GM23338 (cell line): Measurements from ENCODE around the gene FXYD5. TPM values are rescaled to one million over a fixed set of nuclear protein-coding genes. Genes with fewer than 3 reads are reported as not detected.

ENCODE experiments used
- ATAC-seq: fragments of 200-7000 bp; cut with Tn5 transposase; 3 replicates; pipeline ENCODE4 v1.9.1; 2020
- DNase-seq: peaks from one replicate; pipeline ENCODE4 v3.0.0-alpha.2; 2015; ENCODE audit warnings: low spot score
- H2AFZ ChIP-seq: fragments of 200-600 bp; sonication (generic); 2 replicates; pipeline ENCODE4 v1.8.0; 2016; ENCODE audit warnings: antibody characterized with exemption, mild to moderate bottlenecking, moderate library complexity
- H3F3A ChIP-seq: fragments of 200-600 bp; sonication (generic); replicated peaks from 2 replicates; pipeline ENCODE4 v1.8.0; 2017; ENCODE audit warnings: antibody characterized with exemption, mixed run types, low read depth
- H3K27ac ChIP-seq: fragments of 200-600 bp; sonication (generic); 2 replicates; pipeline ENCODE4 v1.6.1; 2016; ENCODE audit warnings: low read depth
- H3K27me3 ChIP-seq: fragments of 200-600 bp; sonication (generic); 2 replicates; pipeline ENCODE4 v1.8.0; 2016; ENCODE audit warnings: mild to moderate bottlenecking, mixed run types, moderate library complexity; ENCODE audit not compliant: insufficient read depth
- H3K36me3 ChIP-seq: fragments of 200-600 bp; sonication (generic); 2 replicates; pipeline ENCODE4 v1.8.0; 2016; ENCODE audit warnings: mild to moderate bottlenecking; ENCODE audit not compliant: insufficient read depth
- H3K4me1 ChIP-seq: fragments of 200-600 bp; sonication (generic); 2 replicates; pipeline ENCODE4 v1.8.0; 2016; ENCODE audit warnings: mild to moderate bottlenecking, moderate library complexity; ENCODE audit not compliant: insufficient read depth
- H3K4me2 ChIP-seq: fragments of 200-600 bp; sonication (generic); 2 replicates; pipeline ENCODE4 v1.7.1; 2017; ENCODE audit warnings: mixed run types
- H3K4me3 ChIP-seq: fragments of 200-600 bp; sonication (generic); 2 replicates; pipeline ENCODE4 v1.6.1; 2016; ENCODE audit warnings: mixed run types
- H3K79me2 ChIP-seq: fragments of 200-600 bp; sonication (generic); replicated peaks from 2 replicates; pipeline ENCODE4 v1.8.0; 2017; ENCODE audit warnings: mild to moderate bottlenecking; ENCODE audit not compliant: insufficient read depth
- H3K9me2 ChIP-seq: fragments of 200-600 bp; sonication (generic); 2 replicates; pipeline ENCODE4 v1.8.0; 2017; ENCODE audit not compliant: insufficient read depth
- H4K20me1 ChIP-seq: fragments of 200-600 bp; sonication (generic); replicated peaks from 2 replicates; pipeline ENCODE4 v1.8.0; 2017; ENCODE audit warnings: mild to moderate bottlenecking; ENCODE audit not compliant: insufficient read depth
- H3K27ac Mint-ChIP-seq: 2 replicates; pipeline ENCODE4 v1.8.0; 2020; ENCODE audit warnings: inconsistent platforms, mild to moderate bottlenecking, moderate library complexity, mixed read lengths
- H3K27me3 Mint-ChIP-seq: 3 replicates; pipeline ENCODE4 v1.8.0; 2022; ENCODE audit warnings: low read depth, mild to moderate bottlenecking, moderate library complexity, mixed read lengths, inconsistent platforms; ENCODE audit not compliant: insufficient read depth, poor library complexity
- H3K36me3 Mint-ChIP-seq: 3 replicates; pipeline ENCODE4 v1.8.0; 2021; ENCODE audit warnings: low read depth, mild to moderate bottlenecking, inconsistent platforms, moderate library complexity, mixed read lengths
- H3K4me1 Mint-ChIP-seq: 3 replicates; pipeline ENCODE4 v1.8.0; 2020; ENCODE audit warnings: mild to moderate bottlenecking, inconsistent platforms, mixed read lengths
- H3K4me3 Mint-ChIP-seq: 3 replicates; pipeline ENCODE4 v1.8.0; 2021; ENCODE audit warnings: moderate library complexity, mild to moderate bottlenecking, inconsistent platforms, mixed read lengths
- H3K9me3 Mint-ChIP-seq: 3 replicates; pipeline ENCODE4 v1.8.0; 2020; ENCODE audit warnings: moderate library complexity, mild to moderate bottlenecking, inconsistent platforms, mixed read lengths
- CREB1 ChIP-seq: fragments of 250-450 bp; sonication (Bioruptor Pico); IDR thresholded peaks from 2 replicates; pipeline ENCODE4 v1.5.0; 2020; ENCODE audit warnings: low read depth, mild to moderate bottlenecking, moderate library complexity
- CTCF ChIP-seq, 2 experiments: fragments of 200-600 bp in 1 of 2; sonication (generic) in 1 of 2; conservative IDR thresholded peaks; 2 replicates each; pipeline versions ENCODE4 v1.5.1 to v1.6.1; 2016 to 2017; ENCODE audit warnings: antibody characterized with exemption in 2 of 2, low read depth in 2 of 2, mild to moderate bottlenecking in 2 of 2, moderate library complexity in 1 of 2
- ETS1 ChIP-seq: IDR thresholded peaks from 2 replicates; pipeline ENCODE4 v1.6.1; 2016; ENCODE audit warnings: antibody characterized with exemption
- EZH2 ChIP-seq: fragments of 200-600 bp; sonication (generic); IDR thresholded peaks from one replicate; pipeline ENCODE4 v1.8.0; 2017; ENCODE audit warnings: antibody characterized with exemption, mild to moderate bottlenecking, low read depth; ENCODE audit not compliant: unreplicated experiment
- EZH2phosphoT487 ChIP-seq: fragments of 200-600 bp; sonication (generic); IDR thresholded peaks from one replicate; pipeline ENCODE4 v1.8.1; 2018; ENCODE audit warnings: antibody characterized with exemption; ENCODE audit not compliant: unreplicated experiment
- JUNB ChIP-seq: IDR thresholded peaks from one replicate; pipeline ENCODE4 v1.6.1; 2016; ENCODE audit warnings: antibody characterized with exemption; ENCODE audit not compliant: unreplicated experiment
- NANOG ChIP-seq: IDR thresholded peaks from 2 replicates; pipeline ENCODE4 v1.6.1; 2016; ENCODE audit warnings: antibody characterized with exemption, borderline replicate concordance
- POLR2AphosphoS5 ChIP-seq: IDR thresholded peaks from 2 replicates; pipeline ENCODE4 v1.6.1; 2016; ENCODE audit warnings: antibody characterized with exemption, low read depth
- REST ChIP-seq: IDR thresholded peaks from one replicate; pipeline ENCODE4 v1.6.1; 2018; ENCODE audit warnings: antibody characterized with exemption; ENCODE audit not compliant: unreplicated experiment
- STAT1 ChIP-seq: IDR thresholded peaks from one replicate; pipeline ENCODE4 v1.6.1; 2016; ENCODE audit warnings: antibody characterized with exemption; ENCODE audit not compliant: unreplicated experiment
- ZNF114 ChIP-seq: fragments of 250-450 bp; sonication (Bioruptor Pico); IDR thresholded peaks from 2 replicates; pipeline ENCODE4 v1.5.0; 2020; ENCODE audit warnings: mild to moderate bottlenecking, moderate library complexity
- ZNF331 ChIP-seq: fragments of 250-450 bp; sonication (Bioruptor Pico); IDR thresholded peaks from 2 replicates; pipeline ENCODE4 v1.5.0; 2020; ENCODE audit warnings: low read depth, mild to moderate bottlenecking, moderate library complexity
- ZNF462 ChIP-seq: fragments of 250-450 bp; sonication (Bioruptor Pico); IDR thresholded peaks from 2 replicates; pipeline ENCODE4 v1.5.0; 2020; ENCODE audit warnings: mild to moderate bottlenecking, moderate library complexity
- polyA plus RNA-seq: library from polyadenylated mRNA; unstranded; fragments of >200 nt; fragmentation: Nextera tagmentation; extraction: Ambion mirVana; gene quantifications from 2 replicates; pipeline ENCODE4 v1.2.1, GENCODE V29; 2016
- total RNA-seq: library from RNA; depleted of rRNA; stranded (reverse); fragments of >200 nt; shearing (Covaris generic); gene quantifications from 2 replicates; pipeline ENCODE4 v1.2.3, GENCODE V29; 2014

FXYD5 gene
- total and polyA plus RNA-seq, 2 experiments from 2014 or later = 97.7 to 233 TPM

- Mint-ChIP-seq H3K4me3 (no peak overlapping the region), H3K36me3 (peaks cover 63% of the 10 kb centered on the region), H3K4me1 (peaks cover 22% of the 10 kb centered on the region), H3K27me3 (peaks cover 3% of the 10 kb centered on the region), H3K9me3 (no peaks in the 10 kb centered on the region; the same call in 2 of the 3 replicates), H3K27ac (no peak overlapping the region)
- H3K27me3 ChIP-seq = no peaks in the 10 kb centered on the region
- H2AFZ ChIP-seq = no peak overlapping the region
- no peak overlapping the region for H3K4me2 ChIP-seq
- no peak for DNase-seq
- no peak overlapping the region for H3K27ac ChIP-seq
- TF ChIP-seq NANOG (no peak), ETS1 (no peak), ZNF114 (no peak), REST (no peak), CREB1 (no peak), EZH2 (no peak), POLR2AphosphoS5 (no peak), JUNB (no peak), STAT1 (no peak), ZNF331 (CRISPR knock-in tag) (no peak), ZNF462 (no peak), CTCF (conservative IDR thresholded peaks at IDR 0.05; ENCODE audit: low read depth in 2 of 2) (no peak), EZH2phosphoT487 (no peak)
- H3K9me2 ChIP-seq = no peaks in the 10 kb centered on the region
- peaks cover 18% of the 10 kb centered on the region for H3K4me1 ChIP-seq
- H3K36me3 ChIP-seq = peaks cover 38% of the 10 kb centered on the region
- H4K20me1 ChIP-seq = peaks cover 12% of the 10 kb centered on the region; the same call in 1 of the 2 replicates
- no peak overlapping the region for H3K4me3 ChIP-seq
- no peak for ATAC-seq
- peaks cover 9% of the 10 kb centered on the region; the same call in 1 of the 2 replicates for H3F3A ChIP-seq
- H3K79me2 ChIP-seq = peaks cover 16% of the 10 kb centered on the region
Measured at GRCh38 chr19:35157431-35157830, 2.9 kb downstream of the FXYD5 start.
